ENCODE measurements around the gene DIP2B.

Gene DIP2B

DNA sequence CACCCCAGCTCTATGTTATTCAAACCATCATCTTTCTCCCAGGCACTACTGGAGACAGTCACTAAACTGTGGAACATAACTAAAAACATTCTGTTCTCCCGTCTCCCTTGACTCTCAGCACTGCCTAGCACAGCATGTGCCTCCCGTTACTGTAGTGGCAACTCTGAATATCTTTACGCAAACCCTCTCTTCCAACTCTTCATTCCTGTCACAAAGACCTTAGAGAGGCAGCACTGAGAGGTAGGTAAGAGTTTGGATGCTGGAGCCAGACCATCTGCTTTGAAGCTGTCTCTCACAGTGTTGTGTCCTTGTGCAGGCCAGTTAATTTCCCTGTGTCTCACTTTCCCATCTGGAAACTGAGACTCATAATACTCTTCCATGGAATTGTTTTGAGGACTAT lies 108.1 kb downstream of the DIP2B start:
- no peak for DNase-seq (ENCODE audit: low spot score)

DNA sequence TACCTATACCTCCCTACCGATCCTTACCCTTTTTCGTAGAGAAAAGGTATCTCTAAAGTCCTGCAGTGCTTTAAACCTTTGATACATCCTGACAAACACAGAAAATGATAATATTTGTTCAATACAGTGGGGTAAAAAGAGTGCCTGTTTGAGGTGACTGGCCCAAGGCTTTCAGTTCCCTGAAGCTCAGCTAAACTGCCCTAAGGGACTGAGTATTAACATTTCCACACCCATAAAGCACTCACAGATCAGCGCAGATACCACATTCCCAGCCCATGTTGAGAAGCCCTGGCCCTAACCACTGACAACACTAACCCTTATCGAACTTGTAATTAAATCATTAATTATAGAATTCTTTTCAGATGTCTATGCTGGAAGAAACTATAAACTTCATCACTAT lies 108.7 kb downstream of the DIP2B start:
- no peak for DNase-seq (ENCODE audit: low spot score)

DNA sequence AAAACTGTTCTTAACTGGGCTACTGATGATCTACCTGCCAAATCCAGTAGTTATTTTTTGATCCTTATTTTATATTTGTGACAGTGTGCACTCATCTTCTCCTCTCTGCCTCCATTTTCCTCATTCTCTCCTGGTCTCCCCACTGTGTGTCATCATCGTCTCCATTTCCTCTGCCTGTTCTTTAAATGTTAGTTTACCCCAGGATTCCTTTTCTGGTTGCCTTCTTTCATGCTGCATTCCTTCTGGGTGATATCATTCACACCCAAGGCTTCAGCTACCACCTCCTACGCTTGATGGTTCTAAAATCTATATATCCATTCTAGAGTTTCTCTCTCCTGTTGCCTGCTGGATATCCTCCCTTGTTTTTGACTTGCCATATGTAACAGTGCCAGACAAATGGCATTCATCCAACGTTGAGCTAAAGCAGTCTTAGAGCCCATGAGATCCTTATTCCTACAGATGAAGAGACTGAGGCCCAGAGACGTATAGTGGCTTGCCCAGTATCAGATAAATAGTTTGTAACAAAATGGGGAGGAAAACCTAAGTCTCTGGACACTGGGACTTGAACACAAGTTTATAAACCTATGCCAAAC lies 109.5 kb downstream of the DIP2B start:
- DNase-seq (ENCODE audit: low spot score): no peak

DNA sequence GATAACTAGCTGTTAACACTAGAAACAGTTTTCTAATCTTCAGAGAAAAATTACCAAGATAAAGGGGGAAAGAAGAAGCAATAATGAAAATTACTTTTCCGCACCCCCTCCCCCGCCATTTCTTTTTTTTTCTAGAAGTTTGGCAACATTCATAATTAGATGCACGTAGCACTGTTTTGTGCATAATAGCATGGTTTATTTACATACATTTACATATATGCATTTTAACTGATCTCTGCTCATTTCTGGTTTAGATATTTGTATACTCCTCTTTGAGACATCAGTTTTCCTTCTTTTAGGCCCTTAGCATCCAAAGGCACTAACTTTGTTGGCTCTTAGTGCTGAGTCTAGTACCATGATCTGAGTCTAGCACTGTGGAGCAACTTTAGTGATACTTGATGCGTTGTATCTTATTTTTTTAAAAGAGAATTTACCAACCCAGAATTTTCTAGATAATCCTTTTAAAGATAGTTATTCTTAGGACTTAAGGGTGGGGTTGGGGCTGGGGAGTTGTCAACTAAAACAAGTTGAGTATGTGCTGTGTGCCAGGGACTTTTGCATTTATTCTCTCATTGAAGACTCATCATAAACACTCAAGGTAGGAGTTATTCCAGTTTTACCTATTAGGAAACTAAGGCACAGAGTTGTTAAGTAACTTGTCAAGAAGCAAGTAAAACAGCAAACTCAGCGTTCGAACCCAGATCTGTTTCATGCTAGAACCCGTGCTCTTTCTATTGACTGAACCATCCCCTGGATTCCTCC lies 110.5 kb downstream of the DIP2B start:
- no peak for DNase-seq (ENCODE audit: low spot score)

DNA sequence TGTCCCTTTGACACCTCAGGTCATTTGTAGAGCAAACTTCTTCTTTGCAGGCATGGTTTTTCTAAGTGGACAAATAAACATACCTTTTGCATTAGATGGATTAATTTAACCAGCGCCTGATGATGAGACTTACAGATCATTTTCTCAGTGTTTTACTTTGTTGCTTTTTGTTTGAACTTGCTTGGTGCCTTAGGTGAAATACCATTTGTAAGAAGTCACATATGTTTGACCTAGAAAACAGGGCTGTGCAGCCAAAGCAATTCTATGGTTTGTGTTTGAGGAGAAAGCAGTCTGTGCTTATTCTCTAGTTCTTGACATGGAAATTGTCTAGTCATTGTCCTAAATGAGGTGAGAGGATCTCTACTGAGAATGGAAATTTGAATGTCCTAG lies 111.1 kb downstream of the DIP2B start:
- no peak for DNase-seq (ENCODE audit: low spot score)

DNA sequence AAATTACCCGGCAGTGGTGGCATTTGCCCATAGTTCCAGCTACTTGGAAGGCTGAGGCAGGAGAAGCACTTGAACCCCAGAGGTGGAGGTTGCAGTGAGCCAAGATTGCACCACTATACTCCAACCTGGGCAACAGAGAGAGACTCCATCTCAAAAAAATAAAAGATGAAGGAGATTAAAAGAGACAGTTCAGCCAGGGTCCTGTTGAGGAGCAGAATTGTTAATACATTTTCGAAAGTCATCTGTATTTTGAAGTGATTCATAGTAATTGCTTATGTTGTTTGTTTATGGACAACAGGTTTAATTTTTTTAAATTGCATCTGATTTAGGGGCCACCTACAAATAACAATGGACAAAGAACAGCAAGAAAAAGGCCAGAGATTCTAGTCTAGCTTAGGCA lies 112.9 kb downstream of the DIP2B start:
- DNase-seq (ENCODE audit: low spot score): no peak

DNA sequence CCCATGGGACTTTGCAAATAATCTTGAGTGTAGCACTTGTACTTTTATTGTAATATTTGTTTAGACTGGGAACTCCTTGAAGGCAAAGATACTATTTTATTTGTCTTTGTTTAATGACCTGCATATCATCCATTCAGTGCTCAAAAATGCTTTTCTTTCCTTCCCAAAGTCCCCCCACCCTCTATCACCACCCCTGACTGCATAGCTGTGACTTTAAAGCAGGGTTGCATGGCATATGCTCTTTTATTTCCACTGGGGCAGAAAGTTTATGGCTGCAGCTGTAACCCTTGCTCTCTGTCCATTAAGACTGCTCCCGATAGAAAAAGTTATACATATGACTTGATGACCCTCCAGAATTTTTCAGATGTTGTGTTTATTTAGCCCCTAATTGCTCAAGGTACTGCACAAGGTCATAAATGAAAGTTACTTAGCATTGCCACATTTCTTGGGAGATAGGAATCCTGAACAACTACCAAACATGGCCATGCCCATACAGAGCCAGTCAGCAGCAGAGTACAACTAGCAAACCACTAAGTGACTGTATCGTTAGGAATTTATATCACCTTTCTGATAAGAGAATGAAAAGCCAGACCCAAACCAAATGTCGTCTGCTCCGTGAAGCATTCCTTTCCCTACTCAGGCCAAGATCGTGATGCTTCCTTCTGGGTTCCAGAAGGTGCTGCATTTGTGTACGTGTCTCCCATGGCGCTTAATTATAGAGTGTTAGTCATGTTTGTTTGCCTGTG lies 114.3 kb downstream of the DIP2B start:
- DNase-seq (ENCODE audit: low spot score): no peak

DNA sequence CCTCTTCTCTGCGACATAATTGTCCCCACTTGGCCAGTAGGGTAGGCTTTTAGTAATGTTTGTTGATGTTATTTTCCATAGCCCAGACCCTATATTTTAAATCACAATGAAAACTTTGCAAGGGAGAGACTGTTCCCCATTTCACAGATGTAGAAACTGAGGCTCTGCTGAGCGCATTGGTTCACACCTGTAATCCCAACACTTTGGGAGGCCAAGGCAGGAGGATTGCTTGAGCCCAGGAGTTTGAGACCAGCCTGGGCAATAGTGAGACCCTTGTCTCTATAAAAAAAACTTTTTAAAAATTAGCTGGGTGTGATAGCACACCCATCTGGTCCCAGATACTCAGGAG lies 114.8 kb downstream of the DIP2B start:
- no peak for DNase-seq (ENCODE audit: low spot score)

DNA sequence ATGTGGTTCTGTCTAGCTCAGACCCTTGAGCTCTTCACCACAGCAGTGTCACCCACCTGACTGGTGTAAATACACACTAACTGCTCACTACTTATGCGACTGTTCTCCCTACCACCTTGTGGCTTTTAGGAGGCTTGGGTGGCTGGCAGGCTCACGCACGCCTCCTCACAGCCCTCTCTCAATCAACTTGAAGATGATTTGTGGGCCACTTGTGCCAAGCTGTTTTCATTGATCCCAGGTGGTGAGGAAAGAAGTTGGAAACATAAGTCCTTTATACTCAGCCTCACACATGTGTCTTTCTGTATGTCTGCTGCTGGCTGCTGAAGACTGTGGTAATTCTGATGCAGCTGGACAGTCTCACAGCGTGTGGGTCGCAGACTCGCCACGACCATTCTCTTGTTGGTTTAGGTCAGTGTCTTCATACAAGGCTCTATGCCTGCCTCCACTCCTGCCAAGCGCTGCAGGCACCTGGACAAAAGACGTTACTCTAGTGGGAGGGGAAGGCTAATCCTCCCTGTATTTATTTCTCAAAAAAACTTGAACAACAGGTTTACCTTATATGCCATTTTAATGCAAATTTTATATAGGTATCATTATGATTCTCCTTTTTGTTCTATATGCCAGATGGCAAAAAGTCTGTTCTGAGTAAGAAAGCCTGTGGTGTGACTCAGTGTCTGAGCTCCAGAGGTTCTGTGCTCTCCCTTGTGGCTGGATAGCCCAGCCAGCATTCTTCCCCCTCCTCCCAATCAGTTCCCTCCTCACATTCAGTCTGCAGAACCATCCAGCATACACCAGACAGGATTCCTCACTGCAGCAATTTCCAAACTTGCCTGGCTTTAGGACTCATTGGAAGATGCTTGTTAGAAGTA lies 115.6 kb downstream of the DIP2B start:
- DNase-seq (ENCODE audit: low spot score): no peak

DNA sequence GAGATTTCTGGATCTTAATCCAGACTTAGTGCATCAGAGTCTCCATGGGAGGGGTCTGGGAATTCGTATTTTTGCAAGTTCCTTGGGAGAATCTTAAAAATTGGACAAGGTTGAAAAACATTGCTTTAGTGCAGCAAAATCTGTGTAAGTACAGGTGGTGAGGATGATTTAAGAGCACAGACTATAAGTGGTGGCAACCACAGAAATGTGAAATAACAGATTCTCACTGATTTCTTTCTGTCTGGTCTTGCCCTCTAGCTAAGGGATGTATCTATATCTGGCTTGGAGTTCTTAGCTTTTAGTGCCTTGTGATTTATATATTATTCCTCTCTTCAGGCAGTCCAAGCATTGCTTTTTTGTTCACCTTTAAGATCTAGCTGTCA lies 116.2 kb downstream of the DIP2B start:
- DNase-seq (ENCODE audit: low spot score): no peak

DNA sequence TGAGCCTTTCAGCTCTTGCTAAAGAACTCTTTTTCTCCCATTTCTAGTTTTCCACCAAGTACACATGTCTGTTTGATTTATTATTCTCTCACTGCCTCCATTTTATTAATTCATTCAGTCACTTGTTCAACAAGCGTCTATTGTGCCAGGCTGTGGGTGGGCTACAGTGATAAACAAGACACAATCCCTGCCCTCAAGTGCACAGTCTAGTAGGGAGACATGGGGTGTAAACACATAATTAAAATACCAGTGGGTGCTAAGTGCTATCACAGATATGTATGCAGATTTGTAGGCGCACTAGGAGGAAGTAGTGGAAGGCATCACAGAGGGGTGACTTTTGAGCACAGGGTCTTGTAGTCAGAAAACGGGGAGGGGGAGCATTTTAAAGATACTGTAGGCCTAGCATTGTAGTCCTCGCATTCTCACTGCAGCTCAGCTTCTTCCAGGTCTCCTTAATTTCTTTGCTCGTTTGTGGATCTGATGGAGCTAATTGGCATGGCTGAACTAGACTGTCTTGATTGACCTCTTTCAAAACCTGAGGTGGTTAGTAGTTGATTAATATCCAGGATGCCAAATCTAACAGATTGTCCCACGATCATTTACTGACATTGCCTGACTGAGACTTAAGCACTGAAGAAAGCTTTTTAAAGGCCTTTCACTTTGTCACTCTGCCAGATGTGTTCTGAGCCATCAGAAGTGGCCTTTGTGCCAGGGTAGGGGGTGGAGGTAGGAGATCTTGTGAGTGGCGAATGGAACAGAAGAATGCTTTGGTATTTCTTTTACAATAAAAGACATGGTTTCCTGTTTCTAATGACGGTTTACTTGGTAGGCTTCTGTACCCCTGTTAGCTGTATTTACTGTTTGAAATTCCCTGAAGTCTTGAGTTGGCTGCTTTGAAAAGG lies 116.9 kb downstream of the DIP2B start:
- DNase-seq (ENCODE audit: low spot score): peak; percentile 59

DNA sequence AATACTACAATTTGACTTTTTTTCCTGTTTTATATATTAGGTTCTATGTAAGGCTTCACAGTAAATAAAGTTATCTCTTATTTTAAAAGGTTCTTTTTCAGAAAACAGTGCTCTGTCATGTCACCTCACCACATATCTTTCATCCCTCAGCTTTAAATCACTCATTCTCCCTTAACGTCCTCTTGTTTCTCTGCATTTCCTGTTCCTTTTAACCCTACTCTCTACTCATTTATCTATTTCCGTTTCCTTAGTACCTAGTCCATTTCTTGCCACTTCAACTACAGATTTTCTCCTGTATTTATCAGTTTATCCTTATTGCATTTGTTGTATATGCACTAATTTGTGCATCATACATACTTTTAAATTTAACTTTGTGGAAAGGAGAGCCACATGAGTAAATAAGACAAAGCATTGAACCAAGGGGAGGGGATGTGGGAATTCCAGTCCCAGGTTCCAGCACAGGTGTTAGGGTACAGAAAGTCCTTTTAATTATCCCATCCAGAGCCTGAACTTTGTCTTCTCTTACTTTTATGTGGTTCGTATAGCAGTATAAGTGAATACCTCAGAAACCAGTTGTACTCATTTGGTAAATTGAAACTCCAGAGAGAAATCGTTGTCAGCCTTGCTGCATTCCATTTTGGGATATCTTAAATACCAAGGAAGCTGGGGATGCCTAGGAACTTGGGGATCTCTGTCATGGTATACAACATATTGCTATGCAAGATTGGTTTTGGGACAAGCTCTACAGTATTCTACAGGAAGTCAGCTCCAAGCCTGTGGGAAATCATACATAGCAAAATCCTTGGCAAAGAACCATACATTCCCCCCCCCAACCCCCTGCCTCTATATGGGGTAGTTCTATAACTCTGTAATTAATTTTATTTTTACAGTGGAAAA lies 120.5 kb downstream of the DIP2B start:
- no peak for DNase-seq (ENCODE audit: low spot score)

DNA sequence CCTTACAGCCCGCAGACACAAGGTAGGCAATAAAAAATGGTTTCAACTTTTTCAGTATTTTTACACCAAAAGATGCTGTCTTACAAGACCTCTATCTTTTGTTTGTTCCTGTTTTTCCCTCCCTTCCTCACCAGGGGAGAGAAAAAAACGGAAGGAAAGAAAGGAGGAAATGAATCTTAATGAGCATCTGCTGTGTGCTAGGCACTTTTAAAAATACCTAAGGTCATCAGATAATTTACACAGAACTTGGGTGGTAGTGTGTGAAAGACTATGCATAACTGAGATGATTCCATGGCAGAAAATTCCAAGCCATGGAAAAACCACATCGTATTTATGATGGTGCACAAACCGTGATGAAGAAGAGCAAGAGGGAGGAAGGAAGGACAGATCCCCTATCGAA lies 121.2 kb downstream of the DIP2B start:
- DNase-seq (ENCODE audit: low spot score): no peak

DNA sequence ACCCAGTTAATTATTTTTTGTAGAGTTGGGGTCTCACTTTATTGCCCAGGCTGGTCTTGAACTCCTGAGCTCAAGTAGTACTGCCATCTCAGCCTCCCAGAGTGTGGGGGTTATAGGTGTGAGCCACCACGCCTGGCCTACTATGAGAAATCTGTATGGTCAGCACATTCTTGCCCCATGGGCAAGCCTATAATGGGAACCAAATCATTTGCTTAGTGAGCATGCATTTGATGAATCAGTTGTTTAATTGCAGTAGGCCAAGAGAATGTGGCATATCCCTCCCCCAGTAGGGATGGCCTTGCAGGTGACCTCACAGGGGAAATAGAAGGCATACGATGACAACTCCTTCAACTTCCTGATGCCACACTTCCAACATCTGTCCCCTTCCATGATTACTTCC lies 122.7 kb downstream of the DIP2B start:
- DNase-seq (ENCODE audit: low spot score): no peak

DNA sequence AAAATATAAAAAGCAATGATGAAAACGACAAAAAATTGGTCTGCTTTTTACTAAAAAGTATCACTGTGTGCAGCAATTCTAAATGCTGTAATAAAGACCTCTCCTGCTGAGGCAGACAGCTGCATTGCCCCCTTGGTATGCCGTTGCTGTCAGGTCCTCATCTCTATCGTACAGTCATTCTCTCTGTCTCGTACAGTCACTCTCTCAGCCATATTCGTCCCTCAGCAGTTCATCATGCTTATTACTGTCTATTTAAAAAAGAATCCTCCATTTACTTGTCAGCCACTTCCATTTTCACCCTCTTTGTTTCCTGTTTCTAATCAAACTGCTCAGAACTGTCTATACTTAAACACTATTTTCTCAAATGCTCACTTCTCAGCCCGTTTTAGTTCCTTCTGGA lies 123.6 kb downstream of the DIP2B start:
- no peak for DNase-seq (ENCODE audit: low spot score)

DNA sequence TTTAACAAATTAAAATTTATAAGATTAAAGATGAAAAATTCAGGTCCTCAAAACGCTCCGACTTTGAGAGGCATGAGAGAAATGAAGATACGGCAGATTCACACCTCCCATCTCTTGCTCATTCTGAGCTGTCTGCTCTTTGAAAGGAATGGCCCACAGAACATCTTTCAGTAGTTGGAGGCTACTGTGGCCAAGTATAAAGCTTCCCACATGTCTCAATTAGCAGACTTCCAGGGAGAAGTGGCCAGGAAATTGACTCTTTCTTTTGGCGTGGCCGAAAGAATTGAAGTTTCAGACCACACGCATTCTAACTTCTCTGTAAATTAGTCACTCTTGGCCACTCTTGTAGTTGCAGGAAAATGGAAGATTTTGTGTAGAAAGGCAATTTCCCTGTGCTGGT lies 129.2 kb downstream of the DIP2B start:
- DNase-seq (ENCODE audit: low spot score): no peak

DNA sequence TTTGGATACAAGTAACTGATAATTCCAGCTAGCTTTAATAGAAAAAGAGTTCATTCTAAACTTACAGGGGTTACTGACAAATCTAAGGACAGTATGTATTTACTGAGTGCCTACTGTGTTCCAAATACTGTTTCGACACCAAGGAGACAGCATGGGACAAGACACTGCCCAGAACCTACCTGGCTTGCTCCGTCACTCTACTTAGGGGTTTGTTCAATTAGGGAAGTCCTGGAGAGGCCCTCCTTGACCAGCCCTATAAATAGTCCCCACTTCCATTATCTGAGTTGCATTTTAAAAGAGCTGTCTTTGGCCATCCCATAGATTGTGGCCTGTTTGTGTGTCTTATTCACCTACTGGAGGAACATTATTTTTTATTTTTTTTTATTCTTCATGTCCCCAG lies 129.6 kb downstream of the DIP2B start:
- no peak for DNase-seq (ENCODE audit: low spot score)

DNA sequence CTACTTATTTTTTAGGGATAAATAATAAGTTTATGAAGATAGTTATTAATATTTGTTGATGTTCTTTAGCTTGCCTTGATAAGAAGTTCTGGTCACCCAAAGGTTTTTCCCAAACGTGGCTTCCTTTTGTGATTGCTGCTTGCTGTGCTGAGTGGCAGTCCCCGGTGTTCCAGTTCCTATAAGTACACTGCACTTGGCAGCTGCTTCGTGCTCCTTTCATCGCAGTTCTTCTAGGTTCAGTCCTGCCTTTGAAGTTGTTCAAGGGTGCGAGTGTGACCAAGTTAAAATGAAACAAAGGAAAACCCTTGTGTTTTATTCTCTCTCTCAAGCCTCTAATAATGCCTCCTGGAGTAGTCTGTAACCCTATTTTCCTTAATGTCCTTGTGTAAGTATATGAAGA lies 130.6 kb downstream of the DIP2B start:
- no peak for DNase-seq (ENCODE audit: low spot score)

DNA sequence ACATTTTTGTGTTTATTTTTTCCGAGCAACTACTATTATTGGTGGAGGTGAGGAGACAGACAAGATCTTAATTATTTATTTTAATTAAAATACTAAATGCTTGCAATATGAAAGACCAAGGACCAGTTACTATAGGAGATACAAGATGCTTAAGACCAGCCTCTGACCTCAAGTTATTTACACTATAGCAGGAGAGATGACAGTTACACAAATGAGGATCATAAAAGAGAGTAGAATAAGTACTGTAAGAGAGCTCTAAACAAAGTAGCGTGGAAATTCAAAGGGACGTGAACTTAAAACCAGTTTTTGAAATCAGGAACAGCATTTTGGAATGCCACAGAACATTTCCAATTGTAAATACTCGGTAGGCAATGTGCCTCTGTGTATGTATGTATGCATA lies 131.1 kb downstream of the DIP2B start:
- no peak for DNase-seq (ENCODE audit: low spot score)

DNA sequence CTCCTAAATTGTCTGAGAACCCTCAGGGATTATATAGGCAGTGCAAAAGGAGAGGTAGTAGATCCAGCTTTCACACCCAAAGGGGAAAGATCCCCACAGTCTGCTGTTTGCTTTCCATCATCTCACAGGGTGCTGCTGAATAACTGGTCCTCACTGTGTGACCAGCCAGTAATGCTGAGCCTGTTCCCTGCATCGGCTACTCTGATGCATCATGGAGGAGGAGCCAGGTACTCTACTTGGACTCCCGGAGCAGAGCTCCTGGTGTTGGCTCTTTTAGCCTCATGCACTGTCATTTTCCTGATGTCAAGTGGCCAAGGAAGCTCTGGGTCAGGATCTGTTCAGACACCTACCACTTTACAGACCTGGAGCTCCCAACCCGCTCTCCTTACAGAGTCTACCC lies 131.7 kb downstream of the DIP2B start:
- DNase-seq (ENCODE audit: low spot score): no peak
